Mucosa of descending colon (tissue), 3 donors: Measurements from ENCODE around the gene AMZ2. TPM values are rescaled to one million over a fixed set of nuclear protein-coding genes. Genes with fewer than 3 reads are reported as not detected.

Experiments
- ATAC-seq: fragments of 200-7000 bp; cut with Tn5 transposase; one replicate; pipeline ENCODE4 v1.9.1; 2020; ENCODE audit warnings: mild to moderate bottlenecking, moderate library complexity
- DNase-seq, 3 donors: peaks; one replicate each; pipeline ENCODE4 v3.0.0-alpha.2; 2020
- H3K36me3 ChIP-seq: fragments of 200-600 bp; one replicate; pipeline ENCODE4 v1.8.0; 2021; ENCODE audit warnings: low read depth, mild to moderate bottlenecking
- H3K4me1 ChIP-seq: fragments of 200-600 bp; one replicate; pipeline ENCODE4 v1.8.0; 2021; ENCODE audit warnings: low read depth, mild to moderate bottlenecking
- H3K4me3 ChIP-seq: fragments of 200-600 bp; one replicate; pipeline ENCODE4 v1.8.0; 2021; ENCODE audit warnings: mild to moderate bottlenecking
- H3K9me3 ChIP-seq: fragments of 200-600 bp; one replicate; pipeline ENCODE4 v1.8.0; 2021; ENCODE audit warnings: mild to moderate bottlenecking
- CTCF ChIP-seq: fragments of 200-600 bp; IDR thresholded peaks from one replicate; pipeline ENCODE4 v1.8.0; 2022; ENCODE audit warnings: antibody characterized with exemption, mild to moderate bottlenecking
- intact Hi-C, 2 donors: fragments of 100-400 bp; cut with DNase I in 1 of 2; cut with micrococcal nuclease in 1 of 2; formaldehyde crosslinking; loops; one replicate each; pipeline versions ENCODE4 v1.11.0 to v1.11.1; 2022; cut with DNase I, micrococcal nuclease
- total RNA-seq, 3 donors: library from RNA; stranded (reverse); fragmentation: NEBNext Ultra II Directional in 2 of 3; extraction: Animal tissue kit (Norgen Biotek cat#: 25700) in 2 of 3; gene quantifications; one replicate each; pipeline versions ENCODE4 v1.2.1 to v1.2.4, GENCODE V29; 2021 to 2023
- donor health status: DM: no; HTN: no; CAD: no; lungs with moderate emphysema.
- donor health status: DM: no; HTN: no; CAD: no.
- donor health status: DM: no; HTN: yes; CAD: no.

Gene AMZ2
- total RNA-seq, 3 donors from 2014 or later = 38.0 to 72.0 (median 44.6) TPM

GRCh38 chr17:68238164-68238870 is 9.5 kb upstream of the AMZ2 start:
- TF ChIP-seq CTCF = no peak
- intact Hi-C loops = no loop called here
- no peaks in the 10 kb centered on the region for H3K9me3 ChIP-seq
- H3K4me1 ChIP-seq = no peaks in the 10 kb centered on the region
- ATAC-seq (no peak), DNase-seq (no peak)
- H3K4me3 ChIP-seq = no peak overlapping the region
- H3K36me3 ChIP-seq = no peaks in the 10 kb centered on the region

DNA sequence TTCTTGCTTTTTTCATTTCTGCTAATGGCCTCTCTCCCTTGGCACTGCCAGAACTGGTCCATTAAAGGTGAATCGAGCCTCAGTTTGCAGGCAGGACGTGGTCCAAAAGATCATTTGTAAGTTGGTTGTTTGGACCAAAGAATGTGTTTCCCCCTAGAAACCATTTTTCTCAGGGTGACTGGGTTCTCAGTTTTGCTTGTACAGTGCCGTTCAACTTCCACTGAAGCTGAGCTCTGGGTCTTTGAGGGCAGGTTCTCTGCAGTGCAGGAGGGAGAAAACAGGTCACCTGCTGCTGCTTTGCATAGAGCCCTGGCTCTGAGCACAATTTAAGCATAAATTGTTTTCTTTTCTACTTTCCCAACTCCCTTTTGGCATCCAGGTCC is 9.0 kb upstream of the AMZ2 start:
- no peak for TF ChIP-seq CTCF
- ATAC-seq (peak; percentile 49), DNase-seq (no peak)
- Histone ChIP-seq H3K9me3 (no peaks in the 10 kb centered on the region), H3K4me3 (no peak overlapping the region), H3K36me3 (no peaks in the 10 kb centered on the region), H3K4me1 (no peaks in the 10 kb centered on the region)
- intact Hi-C loops = no loop called here

DNA sequence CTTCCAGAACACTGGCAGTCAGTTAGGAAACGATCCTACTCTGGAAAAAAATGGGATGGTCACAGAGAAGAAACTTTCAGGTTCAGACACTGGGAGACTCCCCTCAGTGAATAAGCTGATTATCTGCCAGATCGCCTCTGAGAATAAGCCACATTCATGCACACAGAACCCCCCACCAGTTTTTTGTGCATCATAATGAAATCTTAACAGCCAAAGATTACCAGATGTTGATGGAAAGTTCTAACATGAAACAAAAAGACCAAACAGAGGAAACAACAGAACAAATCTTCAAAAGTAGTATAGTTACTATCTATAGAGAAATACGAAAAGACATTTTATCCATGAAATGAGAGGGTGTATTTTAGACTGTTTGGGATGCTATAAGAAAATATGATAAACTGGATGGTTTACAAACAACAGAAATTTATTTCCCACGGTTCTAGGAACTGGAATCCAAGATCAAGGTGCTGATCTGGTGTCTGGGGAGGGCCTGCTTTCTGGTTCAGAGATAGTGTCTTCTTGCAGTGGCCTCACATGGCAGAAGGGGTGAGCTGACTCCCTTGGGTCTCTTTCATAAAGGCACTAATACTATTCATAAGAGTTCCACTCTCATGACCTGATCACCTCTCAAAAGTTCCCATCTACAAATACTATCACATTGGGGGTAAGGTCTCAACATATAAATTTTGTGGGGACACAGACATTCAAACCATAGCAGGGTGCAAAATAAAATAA is 8.0 kb upstream of the AMZ2 start:
- Histone ChIP-seq H3K9me3 (no peaks in the 10 kb centered on the region), H3K4me3 (no peak overlapping the region), H3K36me3 (no peaks in the 10 kb centered on the region), H3K4me1 (no peaks in the 10 kb centered on the region)
- intact Hi-C loops = no loop called here
- TF ChIP-seq CTCF = no peak
- ATAC-seq (no peak), DNase-seq (no peak)

DNA sequence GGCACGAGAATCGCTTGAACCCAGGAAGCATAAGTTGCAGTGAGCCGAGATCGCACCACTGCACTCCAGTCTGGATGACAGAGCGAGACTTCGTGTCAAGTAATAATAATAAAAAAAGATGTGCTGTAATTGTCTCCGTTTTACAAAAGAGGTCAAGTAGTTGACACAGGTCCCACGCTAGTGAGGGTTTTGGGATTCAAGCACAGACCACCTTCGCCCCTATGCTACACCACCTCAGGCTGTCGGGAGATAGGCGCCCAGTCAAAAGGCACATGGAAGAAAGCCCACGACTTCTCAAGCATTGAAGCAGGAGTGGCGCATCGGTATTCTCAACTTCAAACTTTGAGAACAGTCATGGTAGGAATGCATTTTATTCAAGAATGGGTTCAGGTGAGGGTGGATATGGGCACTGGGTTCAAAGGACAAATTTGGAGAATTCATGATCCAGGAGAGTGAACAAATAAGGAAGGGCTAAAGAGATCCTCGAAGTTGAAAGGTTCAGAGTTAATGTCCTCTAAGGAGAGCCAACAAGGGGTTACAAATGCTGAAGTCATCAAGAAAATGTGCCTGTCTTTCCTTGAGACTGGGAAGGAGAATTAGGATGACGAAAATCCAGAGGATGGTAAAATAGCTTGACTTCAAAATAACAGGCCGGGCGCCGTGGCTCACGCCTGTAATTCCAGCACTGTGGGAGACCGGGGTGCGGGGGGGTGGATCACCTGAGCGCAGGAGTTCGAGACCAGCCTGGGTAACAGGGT is 1.4 kb upstream of the AMZ2 start:
- Histone ChIP-seq H3K36me3 (no peaks in the 10 kb centered on the region), H3K4me1 (peaks cover 11% of the 10 kb centered on the region), H3K4me3 (no peak overlapping the region), H3K9me3 (no peaks in the 10 kb centered on the region)
- intact Hi-C loops = no loop called here
- TF ChIP-seq CTCF = no peak
- ATAC-seq = no peak
- DNase-seq = peak; percentile 31 to 70 (median 54)

DNA sequence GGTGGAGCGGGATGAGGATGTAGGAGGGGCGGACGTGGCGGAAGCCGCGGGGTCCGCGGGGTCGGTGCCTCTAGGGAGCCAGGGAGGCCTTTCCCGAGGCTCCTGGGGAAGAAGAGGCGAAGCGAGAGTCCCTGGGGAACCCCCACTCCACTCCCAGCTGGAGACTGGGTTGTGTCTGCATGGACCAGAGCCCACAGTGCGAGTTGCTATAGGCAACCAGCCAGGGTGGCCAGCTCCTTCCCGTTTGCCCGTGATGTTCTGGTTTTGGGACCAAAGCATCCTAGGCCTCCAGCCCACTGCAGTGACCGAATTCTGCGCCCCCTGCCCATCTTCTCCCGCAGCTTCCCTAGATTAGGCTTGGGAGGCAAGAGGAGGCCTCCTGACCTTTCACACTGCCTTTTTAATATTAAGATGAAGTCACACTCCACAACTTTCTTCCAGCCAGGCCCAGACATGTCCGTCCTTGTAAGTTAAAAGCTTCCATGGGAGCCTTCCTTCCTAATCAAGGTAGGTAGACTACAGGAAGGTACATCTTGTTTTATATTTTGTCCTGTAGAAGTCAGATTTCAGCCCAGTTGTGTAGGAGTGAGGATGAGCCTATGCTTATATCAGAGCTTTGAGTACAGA is 469 bp downstream of the AMZ2 start:
- DNase-seq (peak in 1 of 3 donors; percentile 61), ATAC-seq (peak; percentile 40)
- TF ChIP-seq CTCF = no peak

More for the DNA sequence above, 469 bp downstream of the AMZ2 start:
- intact Hi-C loops = no loop called here
- peak overlapping the region; percentile 65 for H3K4me3 ChIP-seq
- H3K9me3 ChIP-seq = no peaks in the 10 kb centered on the region
- H3K36me3 ChIP-seq = no peaks in the 10 kb centered on the region
- peaks cover 11% of the 10 kb centered on the region for H3K4me1 ChIP-seq
